Prostate gland (tissue), 2 donors: ENCODE data around the gene KRTAP10-3.

Source experiments
- POLR2A ChIP-seq: fragments of 450-650 bp; IDR thresholded peaks from one replicate; pipeline ENCODE4 v1.6.1; 2016; ENCODE audit warnings: antibody characterized with exemption, mild to moderate bottlenecking
- POLR2AphosphoS5 ChIP-seq: sonication (generic); formaldehyde crosslinking; IDR thresholded peaks from one replicate; pipeline ENCODE4 v1.6.1; 2017; ENCODE audit warnings: antibody characterized with exemption
- TF ChIP-seq, protein P1 (sequence below), 4 experiments: fragments of 200-600 bp in 2 of 4; fragments of 450-650 bp in 2 of 4; sonication (generic) in 2 of 4; IDR thresholded peaks; 1 replicate in 3 of 4; 2 replicates in 1 of 4; pipeline ENCODE4 v1.5.1; 2016 to 2019; ENCODE audit warnings: antibody characterized with exemption in 4 of 4, mild to moderate bottlenecking in 2 of 4, moderate library complexity in 2 of 4

DNA sequence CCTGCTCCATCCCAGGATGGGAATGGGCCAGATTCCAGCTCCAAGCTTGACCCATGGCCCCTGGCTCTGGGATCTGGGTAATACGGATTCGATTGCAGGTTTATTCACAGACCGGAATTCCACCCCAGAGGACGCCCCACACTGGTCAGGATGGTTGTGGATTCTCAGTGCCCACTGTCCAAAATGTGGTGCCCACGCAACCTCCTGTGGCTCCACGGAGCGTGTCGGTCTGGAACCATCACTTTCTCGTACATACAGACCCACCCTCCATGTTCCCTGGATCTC lies 50.2 kb downstream of the KRTAP10-3 start:
- TF ChIP-seq, protein P1, sequence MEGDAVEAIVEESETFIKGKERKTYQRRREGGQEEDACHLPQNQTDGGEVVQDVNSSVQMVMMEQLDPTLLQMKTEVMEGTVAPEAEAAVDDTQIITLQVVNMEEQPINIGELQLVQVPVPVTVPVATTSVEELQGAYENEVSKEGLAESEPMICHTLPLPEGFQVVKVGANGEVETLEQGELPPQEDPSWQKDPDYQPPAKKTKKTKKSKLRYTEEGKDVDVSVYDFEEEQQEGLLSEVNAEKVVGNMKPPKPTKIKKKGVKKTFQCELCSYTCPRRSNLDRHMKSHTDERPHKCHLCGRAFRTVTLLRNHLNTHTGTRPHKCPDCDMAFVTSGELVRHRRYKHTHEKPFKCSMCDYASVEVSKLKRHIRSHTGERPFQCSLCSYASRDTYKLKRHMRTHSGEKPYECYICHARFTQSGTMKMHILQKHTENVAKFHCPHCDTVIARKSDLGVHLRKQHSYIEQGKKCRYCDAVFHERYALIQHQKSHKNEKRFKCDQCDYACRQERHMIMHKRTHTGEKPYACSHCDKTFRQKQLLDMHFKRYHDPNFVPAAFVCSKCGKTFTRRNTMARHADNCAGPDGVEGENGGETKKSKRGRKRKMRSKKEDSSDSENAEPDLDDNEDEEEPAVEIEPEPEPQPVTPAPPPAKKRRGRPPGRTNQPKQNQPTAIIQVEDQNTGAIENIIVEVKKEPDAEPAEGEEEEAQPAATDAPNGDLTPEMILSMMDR (IDR thresholded peaks at IDR 0.05) = no peak
- TF ChIP-seq POLR2AphosphoS5 = no peak
- TF ChIP-seq POLR2A = no peak
